DMS53 (cell line): Measurements from ENCODE around the gene CCDC157.
A peak's percentile ranks its signal among the peaks of the same experiment; 100 is the strongest.

Experiments used
- DNase-seq: peaks from one replicate; lab custom pipeline; 2025; lab: John Stamatoyannopoulos, UW

CCDC157 gene

DNA sequence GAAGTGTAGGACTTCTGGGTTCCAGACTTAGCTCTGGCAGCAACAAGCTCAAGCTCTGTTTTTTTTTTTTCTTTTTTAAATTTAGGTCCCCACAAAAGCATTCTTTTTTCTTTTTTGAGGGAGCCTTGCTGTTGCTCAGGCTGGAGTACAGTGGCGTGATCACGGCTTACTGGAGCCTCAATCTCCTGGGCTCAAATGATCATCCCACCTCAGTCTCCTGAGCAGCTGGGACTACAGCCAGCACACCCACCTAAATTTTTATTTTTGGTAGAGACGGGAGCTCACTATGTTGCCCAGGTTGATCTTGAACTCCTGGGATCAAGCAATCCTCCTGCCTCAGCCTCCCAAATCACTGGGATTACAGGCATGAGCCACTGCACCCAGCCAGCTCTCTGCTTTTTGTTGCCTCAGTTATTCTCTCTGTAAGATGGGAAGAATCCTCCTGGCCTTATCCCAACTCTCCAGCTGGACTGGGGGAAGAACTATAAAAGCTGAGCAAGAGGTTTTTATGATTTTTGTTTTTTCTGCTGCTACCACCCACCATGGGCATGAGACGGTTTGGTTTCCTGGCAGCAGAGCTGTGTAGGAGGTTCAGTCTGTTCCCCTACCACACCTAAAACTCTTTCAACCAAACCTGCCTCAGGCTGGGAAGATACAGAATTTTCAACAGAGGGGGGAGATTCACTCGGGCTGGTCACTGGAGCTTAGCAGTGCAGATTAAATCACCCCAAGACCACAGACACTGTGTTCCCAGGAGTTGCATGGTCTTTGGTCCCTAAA lies 57.1 kb downstream of the CCDC157 start:
- no peak for DNase-seq

DNA sequence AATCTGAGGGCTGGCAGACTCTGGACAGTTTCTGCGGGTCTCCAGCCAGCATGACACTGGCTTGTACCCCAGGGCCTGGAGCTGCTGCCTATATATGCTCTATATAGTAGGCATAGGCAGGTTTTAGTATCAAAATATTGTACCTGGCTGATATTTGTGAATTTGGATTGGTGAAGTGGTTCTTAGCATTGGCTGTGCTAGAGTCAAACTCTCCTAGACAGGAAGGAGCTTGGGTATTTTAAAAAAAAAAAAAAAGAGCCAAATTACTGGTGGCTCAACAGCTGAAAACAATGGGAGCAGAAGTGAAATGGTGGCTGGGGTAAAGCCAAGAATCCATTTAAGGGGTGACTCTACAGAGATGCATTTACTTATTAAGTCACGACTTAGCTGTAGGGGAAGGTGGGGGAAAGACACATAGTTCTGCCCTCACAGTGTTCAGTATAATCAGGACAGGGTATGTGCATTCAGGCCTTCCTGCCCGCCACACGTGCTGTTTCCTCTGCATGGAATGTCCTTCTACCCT lies 57.8 kb downstream of the CCDC157 start:
- no peak for DNase-seq

DNA sequence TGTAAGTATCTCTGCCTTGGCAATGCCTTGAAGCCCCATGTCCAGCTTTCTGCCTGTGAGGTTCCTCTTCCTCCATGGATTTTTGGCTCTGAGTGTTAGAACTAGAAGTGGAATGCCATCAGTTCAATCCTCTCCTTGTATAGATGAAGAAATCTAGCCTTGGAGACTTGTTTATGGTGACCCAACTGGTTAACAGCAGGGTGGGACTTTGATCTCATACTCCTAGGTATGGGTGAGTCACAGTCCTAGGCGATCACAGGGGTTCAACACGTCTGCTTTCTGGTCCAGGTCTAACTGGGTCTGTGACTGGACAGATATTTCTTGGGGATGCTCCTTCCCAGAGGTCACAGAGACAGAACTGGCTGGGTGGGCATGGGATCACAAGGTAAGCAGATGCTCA lies 59.6 kb downstream of the CCDC157 start:
- no peak for DNase-seq

DNA sequence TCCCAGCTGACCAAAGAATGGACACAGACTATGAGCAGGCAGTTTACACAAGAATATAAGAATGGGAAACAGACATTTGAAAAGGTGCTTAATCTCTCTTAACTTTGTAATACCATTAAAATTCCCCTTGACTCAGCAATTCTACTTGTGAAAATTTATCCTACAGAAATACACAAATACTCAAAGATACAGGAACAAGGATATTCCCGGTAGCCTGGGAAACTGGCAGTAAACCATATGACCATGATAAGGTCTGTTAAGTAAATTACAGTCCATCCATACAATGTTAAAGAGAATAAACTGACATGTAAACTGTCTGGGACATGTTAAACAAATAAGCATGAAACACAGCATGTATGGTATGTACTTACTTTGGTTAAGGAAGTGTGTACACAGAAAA lies 60.0 kb downstream of the CCDC157 start:
- DNase-seq = no peak

DNA sequence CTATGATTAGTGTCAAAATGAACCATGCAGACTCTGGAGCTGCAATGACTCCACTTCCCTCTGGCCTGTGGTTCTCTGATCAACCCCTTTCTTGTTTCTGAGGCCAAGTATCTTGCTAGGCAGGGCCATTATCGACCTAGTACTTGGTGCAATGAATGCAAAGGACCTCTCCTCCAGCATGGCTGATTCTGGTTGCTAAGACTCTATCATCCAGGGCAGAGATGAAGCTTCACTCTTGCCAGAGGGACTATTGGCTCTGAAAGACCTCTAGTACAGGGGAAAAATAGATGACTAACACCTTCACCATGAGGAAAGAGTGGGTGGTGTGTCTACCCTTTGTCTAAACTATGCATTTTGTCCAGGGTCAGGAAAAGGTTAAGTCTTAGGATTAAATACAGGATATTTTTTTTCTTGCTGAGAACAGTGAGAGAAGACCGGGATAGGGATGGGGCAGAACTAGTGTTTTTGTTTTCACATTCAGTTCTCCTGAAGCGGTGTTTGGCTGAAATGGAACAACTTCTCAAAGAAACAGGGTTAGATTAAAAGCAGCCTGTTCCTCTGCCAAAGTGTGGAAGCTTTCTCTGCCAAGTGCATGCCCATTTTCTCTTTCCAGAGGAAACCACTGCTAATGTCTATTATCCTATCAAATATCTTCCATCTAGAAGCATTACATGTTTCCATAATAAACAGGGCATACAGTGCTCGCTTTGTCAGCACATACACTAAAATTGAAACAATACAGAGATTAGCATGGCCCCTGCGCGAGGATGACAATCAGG lies 63.7 kb downstream of the CCDC157 start:
- no peak for DNase-seq

DNA sequence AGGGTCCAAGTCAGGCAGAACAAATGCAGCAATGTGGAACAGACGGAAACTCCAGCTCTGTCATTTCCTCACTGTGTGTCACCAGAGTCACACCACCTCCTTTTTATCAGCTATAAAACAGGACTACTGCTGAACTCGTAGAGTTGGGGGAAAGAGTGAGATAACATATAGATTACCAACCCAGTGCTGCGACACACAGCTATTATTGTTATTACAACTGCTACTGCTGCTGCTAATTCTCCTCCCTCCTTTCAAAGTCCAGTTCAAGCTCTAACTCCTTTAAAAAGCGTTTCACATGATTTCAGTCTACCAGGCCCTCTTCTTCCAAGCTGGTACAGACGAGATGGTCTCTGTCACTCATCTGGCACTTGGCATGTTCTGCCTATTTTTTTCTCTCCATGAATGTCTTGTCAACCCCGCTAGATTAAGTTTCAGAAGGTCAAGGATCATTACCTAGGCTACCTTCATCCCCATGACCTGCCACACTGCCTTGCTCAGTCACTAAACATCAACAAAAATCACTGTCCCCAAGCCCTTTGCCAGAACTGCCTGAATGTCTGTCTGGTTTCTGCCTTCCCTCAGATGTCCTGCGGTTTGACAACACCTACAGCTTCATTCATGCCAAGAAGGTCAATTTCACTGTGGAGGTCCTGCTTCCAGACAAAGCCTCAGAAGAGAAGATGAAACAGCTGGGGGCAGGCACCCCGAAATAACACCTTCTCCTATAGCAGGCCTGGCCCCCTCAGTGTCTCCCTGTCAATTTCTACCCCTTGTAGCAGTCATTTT lies 65.1 kb downstream of the CCDC157 start:
- no peak for DNase-seq

DNA sequence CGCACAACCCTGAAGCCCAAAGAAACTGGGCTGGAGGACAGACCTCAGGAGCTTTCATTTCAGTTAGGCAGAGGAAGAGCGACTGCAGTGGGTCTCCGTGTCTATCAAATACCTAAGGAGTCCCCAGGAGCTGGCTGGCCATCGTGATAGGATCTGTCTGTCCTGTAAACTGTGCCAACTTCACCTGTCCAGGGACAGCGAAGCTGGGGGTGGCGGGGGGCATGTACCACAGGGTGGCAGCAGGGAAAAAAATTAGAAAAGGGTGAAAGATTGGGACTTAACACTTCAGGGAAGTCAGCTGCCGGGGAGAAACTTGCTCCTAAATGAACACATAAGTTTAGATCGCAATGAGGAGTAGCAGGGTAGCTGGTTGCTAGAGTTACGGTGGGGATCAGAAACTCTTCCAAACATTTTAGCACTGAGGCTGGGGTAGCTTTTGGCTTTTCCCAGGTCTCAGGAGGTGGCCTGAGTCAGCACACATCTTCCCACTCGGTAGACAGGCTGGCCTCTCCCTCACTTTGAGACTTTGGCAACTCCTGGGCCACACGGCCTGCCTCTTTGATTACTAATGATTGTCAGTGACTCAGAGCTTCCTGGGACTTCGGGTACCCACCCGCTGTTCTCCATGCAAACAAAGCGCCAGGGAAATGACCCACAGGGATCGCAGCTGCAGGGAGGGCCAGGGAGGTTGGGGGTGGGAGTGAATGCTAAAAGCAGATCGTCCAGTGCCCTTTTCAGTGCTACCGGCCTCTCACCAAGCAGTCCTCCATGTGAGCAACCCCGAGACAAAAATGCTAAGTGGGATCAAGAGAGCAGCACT lies 65.9 kb downstream of the CCDC157 start:
- DNase-seq = peak; percentile 59

DNA sequence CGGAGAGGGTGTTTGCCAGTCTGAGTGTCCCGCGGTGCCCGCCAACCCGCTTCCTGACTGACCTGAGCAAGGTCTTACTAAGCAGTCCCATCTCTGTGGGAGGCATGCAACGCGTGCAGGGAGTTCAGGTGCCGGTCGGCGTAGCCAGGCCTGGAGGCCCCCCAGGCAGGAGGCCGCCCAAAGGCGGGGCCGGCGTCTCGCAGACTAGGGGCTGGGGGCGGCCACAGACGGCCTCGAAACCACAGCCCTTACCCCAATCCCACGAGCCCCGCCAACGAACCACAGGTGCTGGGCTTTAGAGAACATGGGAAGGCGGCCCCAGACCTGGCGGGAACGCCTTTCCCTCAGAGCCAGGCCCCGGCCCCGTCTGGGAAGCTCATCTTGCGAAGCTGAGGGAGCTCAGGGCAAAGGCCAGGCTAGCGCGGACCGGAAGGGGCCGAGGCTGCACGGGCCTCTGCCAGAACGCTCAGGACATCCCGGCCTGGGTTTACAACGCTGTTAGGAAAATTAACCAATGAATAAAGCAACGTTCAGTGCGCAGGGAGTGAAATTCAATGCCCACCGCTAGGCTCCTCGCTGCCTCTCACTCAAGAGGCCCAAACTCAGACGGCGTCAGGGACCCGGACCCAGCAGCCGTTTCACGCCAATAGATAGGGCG lies 66.6 kb downstream of the CCDC157 start:
- peak; percentile 83 for DNase-seq

DNA sequence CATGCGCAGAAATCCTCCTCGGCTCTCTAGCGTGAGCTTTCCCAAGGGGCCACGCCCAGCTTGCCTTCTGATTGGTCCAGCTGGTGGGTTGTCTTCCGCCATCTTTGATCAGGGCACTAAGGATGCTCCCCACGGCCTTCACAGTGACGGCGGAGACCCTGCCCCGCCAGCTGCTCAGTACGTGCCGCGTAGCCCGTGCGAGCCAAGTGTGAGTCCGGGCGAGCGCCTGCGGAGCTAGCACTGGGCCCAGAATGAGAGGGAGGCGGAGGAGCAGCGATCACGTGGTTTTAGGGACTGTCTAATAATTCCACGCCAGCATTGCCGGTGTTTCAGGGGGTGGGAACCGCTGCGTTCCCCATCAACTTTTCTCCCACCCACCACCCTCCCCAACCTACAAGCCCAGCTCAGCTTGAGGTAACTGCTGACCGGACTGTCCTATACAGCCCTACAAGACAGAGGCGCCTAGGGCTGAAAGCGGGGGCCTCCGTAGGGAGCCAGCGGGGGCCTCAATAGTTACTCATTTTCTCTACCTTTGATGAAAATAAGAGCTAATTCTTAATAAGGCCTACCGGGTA lies 67.2 kb downstream of the CCDC157 start:
- DNase-seq = peak; percentile 97

DNA sequence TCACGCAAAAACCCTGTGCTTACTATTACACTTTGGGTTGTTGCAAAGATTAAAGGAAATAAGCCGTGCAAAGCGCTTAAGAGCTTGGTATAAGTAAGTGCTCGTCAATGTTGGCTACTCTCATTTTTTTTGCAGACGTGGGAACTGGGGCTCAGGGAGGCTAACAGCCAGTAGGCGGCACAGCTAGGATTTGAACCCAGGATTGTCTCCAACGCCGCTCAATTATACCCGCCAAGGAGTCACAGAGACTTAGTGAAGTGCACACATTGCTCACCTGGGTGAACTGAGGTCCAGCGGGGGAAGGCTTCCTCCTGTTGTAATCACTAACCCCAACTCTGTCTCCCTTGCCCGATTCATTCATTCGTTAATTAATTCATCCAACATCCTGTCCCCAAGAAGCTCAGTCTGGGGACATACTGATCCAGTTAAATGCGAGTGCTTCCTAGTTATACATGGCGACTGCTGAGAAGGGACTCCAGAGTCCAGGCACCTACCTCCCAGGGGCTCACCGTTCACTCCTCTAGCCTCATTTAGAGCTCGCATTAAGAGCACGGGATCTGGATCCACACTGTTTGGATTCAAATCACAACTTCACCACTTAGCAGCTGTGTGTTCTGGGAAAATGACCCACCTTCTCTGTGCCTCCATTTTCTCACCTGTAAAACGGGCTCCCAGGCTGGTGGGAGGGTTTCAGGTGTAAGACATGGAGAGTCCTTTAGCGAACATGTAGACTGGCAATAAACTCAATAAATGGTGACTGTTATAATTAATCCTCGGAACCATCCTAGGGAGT lies 67.9 kb downstream of the CCDC157 start:
- DNase-seq = peak; percentile 53

DNA sequence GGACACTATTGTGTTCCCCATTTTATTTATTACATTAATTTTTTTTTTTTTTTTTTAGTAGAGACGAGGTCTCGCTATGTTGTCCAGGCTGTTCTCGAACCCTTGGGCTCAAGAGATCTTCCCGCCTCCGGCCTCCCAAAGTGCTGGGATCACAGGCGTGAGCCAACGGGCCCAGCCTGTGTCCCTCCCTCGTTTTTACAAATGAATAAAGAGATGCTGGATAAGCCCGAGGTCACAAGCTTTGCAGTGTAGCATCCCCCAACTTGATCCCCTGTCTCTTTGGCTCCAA lies 68.5 kb downstream of the CCDC157 start:
- no peak for DNase-seq

DNA sequence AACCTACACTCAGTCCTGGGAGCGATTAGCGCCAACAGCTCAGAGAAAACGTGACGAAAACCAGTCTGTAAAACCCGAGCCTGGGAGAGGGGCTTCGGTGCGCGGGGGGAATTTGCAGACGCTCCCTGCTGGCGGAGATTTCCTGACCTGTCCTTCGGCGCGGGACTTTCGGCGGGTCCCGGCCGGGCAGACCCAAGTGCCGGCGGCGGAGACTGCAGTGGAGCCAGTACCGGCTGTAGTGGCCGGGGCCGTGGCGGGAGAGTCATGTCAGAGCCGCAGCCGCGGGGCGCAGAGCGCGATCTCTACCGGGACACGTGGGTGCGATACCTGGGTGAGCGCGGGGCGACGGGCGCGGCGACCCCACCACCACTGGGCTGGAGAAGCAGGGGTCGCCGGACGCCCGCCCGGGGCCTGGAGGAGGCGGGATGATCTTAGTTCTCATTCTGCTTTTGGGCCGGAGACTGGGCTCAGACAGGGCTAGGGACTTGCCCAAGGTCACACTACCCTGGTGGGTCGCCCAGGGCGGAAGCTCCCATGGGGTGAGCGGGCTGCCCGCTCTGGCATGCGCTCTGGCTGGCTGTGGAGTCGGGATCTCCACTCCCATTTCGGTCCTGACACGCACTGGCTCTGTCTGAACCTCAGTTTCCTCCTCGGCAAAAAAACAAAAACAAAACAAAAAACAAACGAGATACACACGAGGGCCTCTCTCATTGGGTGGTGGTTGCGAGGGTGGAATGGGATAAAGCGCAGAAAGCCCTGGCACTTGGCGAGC lies 69.0 kb downstream of the CCDC157 start, which contains the start of gene MTFP1:
TSS of gene MTFP1 (plus strand) at position 153 of the 772 bp plus-strand sequence. CDS start at position 265, 112 bp downstream.
- peak; percentile 75 for DNase-seq
